ENCODE measurements around the gene KCNK4.

KCNK4 gene

GRCh38 chr11:64340671-64341335 is 49.7 kb downstream of the KCNK4 start:
- Histone ChIP-seq H3K27ac (ENCODE audit: low read depth, low read length) (no peak overlapping the region), H3K27me3 (ENCODE audit: control insufficient read depth, insufficient read depth, low read length) (no peaks in the 10 kb centered on the region), H3K4me3 (ENCODE audit: low read length) (peak overlapping the region; percentile 58), H3K36me3 (ENCODE audit: control insufficient read depth, insufficient read depth, low read length) (no peaks in the 10 kb centered on the region), H3K9ac (ENCODE audit: low read length) (no peak overlapping the region), H3K4me1 (ENCODE audit: control insufficient read depth, insufficient read depth, low read length) (peaks cover 9% of the 10 kb centered on the region)

- no peaks in the 10 kb centered on the region for H3K27me3 ChIP-seq (ENCODE audit: control insufficient read depth, insufficient read depth, low read length)
Measured at GRCh38 chr11:64341429-64341828, 50.3 kb downstream of the KCNK4 start.

GRCh38 chr11:64341851-64342791 is 51.0 kb downstream of the KCNK4 start:
- Histone ChIP-seq H3K27me3 (ENCODE audit: control insufficient read depth, insufficient read depth, low read length) (no peaks in the 10 kb centered on the region), H3K4me1 (ENCODE audit: control insufficient read depth, insufficient read depth, low read length) (peaks cover 9% of the 10 kb centered on the region), H3K27ac (ENCODE audit: low read depth, low read length) (peak overlapping the region; percentile 71), H3K9ac (ENCODE audit: low read length) (peak overlapping the region; percentile 19), H3K4me3 (ENCODE audit: low read length) (peak overlapping the region; percentile 58), H3K36me3 (ENCODE audit: control insufficient read depth, insufficient read depth, low read length) (peaks cover under 1% of the 10 kb centered on the region)

More at GRCh38 chr11:64341429-64341828, 50.3 kb downstream of the KCNK4 start:
- Histone ChIP-seq H3K36me3 (ENCODE audit: control insufficient read depth, insufficient read depth, low read length) (no peaks in the 10 kb centered on the region), H3K4me1 (ENCODE audit: control insufficient read depth, insufficient read depth, low read length) (peaks cover 9% of the 10 kb centered on the region), H3K9ac (ENCODE audit: low read length) (no peak overlapping the region), H3K4me3 (ENCODE audit: low read length) (peak overlapping the region; percentile 58), H3K27ac (ENCODE audit: low read depth, low read length) (no peak overlapping the region)

GRCh38 chr11:64342869-64343745 is 52.0 kb downstream of the KCNK4 start:
- Histone ChIP-seq H3K27me3 (ENCODE audit: control insufficient read depth, insufficient read depth, low read length) (no peaks in the 10 kb centered on the region), H3K9ac (ENCODE audit: low read length) (no peak overlapping the region), H3K27ac (ENCODE audit: low read depth, low read length) (peak overlapping the region; percentile 71), H3K36me3 (ENCODE audit: control insufficient read depth, insufficient read depth, low read length) (peaks cover 2% of the 10 kb centered on the region), H3K4me3 (ENCODE audit: low read length) (peak overlapping the region; percentile 58), H3K4me1 (ENCODE audit: control insufficient read depth, insufficient read depth, low read length) (peaks cover 9% of the 10 kb centered on the region)

GRCh38 chr11:64343767-64344559 is 52.9 kb downstream of the KCNK4 start:
- Histone ChIP-seq H3K9ac (ENCODE audit: low read length) (no peak overlapping the region), H3K4me1 (ENCODE audit: control insufficient read depth, insufficient read depth, low read length) (peaks cover 9% of the 10 kb centered on the region), H3K36me3 (ENCODE audit: control insufficient read depth, insufficient read depth, low read length) (peaks cover 2% of the 10 kb centered on the region), H3K27ac (ENCODE audit: low read depth, low read length) (no peak overlapping the region), H3K4me3 (ENCODE audit: low read length) (no peak overlapping the region), H3K27me3 (ENCODE audit: control insufficient read depth, insufficient read depth, low read length) (no peaks in the 10 kb centered on the region)

GRCh38 chr11:64344787-64345186 is 53.7 kb downstream of the KCNK4 start:
- peaks cover 9% of the 10 kb centered on the region for H3K4me1 ChIP-seq (ENCODE audit: control insufficient read depth, insufficient read depth, low read length)
- no peak overlapping the region for H3K4me3 ChIP-seq (ENCODE audit: low read length)
- peaks cover 2% of the 10 kb centered on the region for H3K36me3 ChIP-seq (ENCODE audit: control insufficient read depth, insufficient read depth, low read length)

GRCh38 chr11:64347193-64347867 is 56.2 kb downstream of the KCNK4 start:
- H3K27me3 ChIP-seq (ENCODE audit: control insufficient read depth, insufficient read depth, low read length), result no peaks in the 10 kb centered on the region
- no peak overlapping the region for H3K27ac ChIP-seq (ENCODE audit: low read depth, low read length)
- H3K4me1 ChIP-seq (ENCODE audit: control insufficient read depth, insufficient read depth, low read length), result peaks cover 5% of the 10 kb centered on the region
- no peak overlapping the region for H3K4me3 ChIP-seq (ENCODE audit: low read length)
- peaks cover 2% of the 10 kb centered on the region for H3K36me3 ChIP-seq (ENCODE audit: control insufficient read depth, insufficient read depth, low read length)
- H3K9ac ChIP-seq (ENCODE audit: low read length), result no peak overlapping the region

More at GRCh38 chr11:64344787-64345186, 53.7 kb downstream of the KCNK4 start:
- no peaks in the 10 kb centered on the region for H3K27me3 ChIP-seq (ENCODE audit: control insufficient read depth, insufficient read depth, low read length)
- no peak overlapping the region for H3K27ac ChIP-seq (ENCODE audit: low read depth, low read length)
- no peak overlapping the region for H3K9ac ChIP-seq (ENCODE audit: low read length)

- no peak overlapping the region for H3K4me3 ChIP-seq (ENCODE audit: low read length)
- H3K36me3 ChIP-seq (ENCODE audit: control insufficient read depth, insufficient read depth, low read length), result peaks cover 2% of the 10 kb centered on the region
- no peak overlapping the region for H3K9ac ChIP-seq (ENCODE audit: low read length)
- no peak overlapping the region for H3K27ac ChIP-seq (ENCODE audit: low read depth, low read length)
- no peaks in the 10 kb centered on the region for H3K4me1 ChIP-seq (ENCODE audit: control insufficient read depth, insufficient read depth, low read length)
- H3K27me3 ChIP-seq (ENCODE audit: control insufficient read depth, insufficient read depth, low read length), result no peaks in the 10 kb centered on the region
Measured at GRCh38 chr11:64348383-64349024, 57.4 kb downstream of the KCNK4 start.

GRCh38 chr11:64349025-64349387 is 57.9 kb downstream of the KCNK4 start:
- Histone ChIP-seq H3K27me3 (ENCODE audit: control insufficient read depth, insufficient read depth, low read length) (no peaks in the 10 kb centered on the region), H3K4me3 (ENCODE audit: low read length) (no peak overlapping the region), H3K27ac (ENCODE audit: low read depth, low read length) (no peak overlapping the region), H3K9ac (ENCODE audit: low read length) (no peak overlapping the region), H3K36me3 (ENCODE audit: control insufficient read depth, insufficient read depth, low read length) (peaks cover 2% of the 10 kb centered on the region), H3K4me1 (ENCODE audit: control insufficient read depth, insufficient read depth, low read length) (no peaks in the 10 kb centered on the region)

GRCh38 chr11:64349404-64349803 is 58.3 kb downstream of the KCNK4 start:
- no peaks in the 10 kb centered on the region for H3K27me3 ChIP-seq (ENCODE audit: control insufficient read depth, insufficient read depth, low read length)
- no peak overlapping the region for H3K4me3 ChIP-seq (ENCODE audit: low read length)
- H3K9ac ChIP-seq (ENCODE audit: low read length), result no peak overlapping the region
- no peak overlapping the region for H3K27ac ChIP-seq (ENCODE audit: low read depth, low read length)
- peaks cover 2% of the 10 kb centered on the region for H3K36me3 ChIP-seq (ENCODE audit: control insufficient read depth, insufficient read depth, low read length)
- no peaks in the 10 kb centered on the region for H3K4me1 ChIP-seq (ENCODE audit: control insufficient read depth, insufficient read depth, low read length)
